ENCODE data around the gene IP6K1. TPM values are rescaled to one million over a fixed set of nuclear protein-coding genes. Genes with fewer than 3 reads are reported as not detected.
A peak's percentile ranks its signal among the peaks of the same experiment; 100 is the strongest.

IP6K1 gene
- total RNA-seq, 1 donor = 48.5 TPM

- H3K27me3 ChIP-seq (ENCODE audit: insufficient read depth, low read length) = no peaks in the 10 kb centered on the region
- peaks cover 17% of the 10 kb centered on the region for H3K4me1 ChIP-seq (ENCODE audit: insufficient read depth, low read length)
- TF ChIP-seq, protein P1, sequence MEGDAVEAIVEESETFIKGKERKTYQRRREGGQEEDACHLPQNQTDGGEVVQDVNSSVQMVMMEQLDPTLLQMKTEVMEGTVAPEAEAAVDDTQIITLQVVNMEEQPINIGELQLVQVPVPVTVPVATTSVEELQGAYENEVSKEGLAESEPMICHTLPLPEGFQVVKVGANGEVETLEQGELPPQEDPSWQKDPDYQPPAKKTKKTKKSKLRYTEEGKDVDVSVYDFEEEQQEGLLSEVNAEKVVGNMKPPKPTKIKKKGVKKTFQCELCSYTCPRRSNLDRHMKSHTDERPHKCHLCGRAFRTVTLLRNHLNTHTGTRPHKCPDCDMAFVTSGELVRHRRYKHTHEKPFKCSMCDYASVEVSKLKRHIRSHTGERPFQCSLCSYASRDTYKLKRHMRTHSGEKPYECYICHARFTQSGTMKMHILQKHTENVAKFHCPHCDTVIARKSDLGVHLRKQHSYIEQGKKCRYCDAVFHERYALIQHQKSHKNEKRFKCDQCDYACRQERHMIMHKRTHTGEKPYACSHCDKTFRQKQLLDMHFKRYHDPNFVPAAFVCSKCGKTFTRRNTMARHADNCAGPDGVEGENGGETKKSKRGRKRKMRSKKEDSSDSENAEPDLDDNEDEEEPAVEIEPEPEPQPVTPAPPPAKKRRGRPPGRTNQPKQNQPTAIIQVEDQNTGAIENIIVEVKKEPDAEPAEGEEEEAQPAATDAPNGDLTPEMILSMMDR (IDR thresholded peaks at IDR 0.05; ENCODE audit: extremely low read depth, low read depth, low read length) = no peak
- peak overlapping the region; percentile 23 for H3K4me3 ChIP-seq (ENCODE audit: insufficient read depth, low read length)
- no peak overlapping the region for H2AFZ ChIP-seq (ENCODE audit: low read length)
- H4K20me1 ChIP-seq (ENCODE audit: insufficient read depth, low read length) = peaks cover 12% of the 10 kb centered on the region
- peaks cover 3% of the 10 kb centered on the region for H3K79me2 ChIP-seq (ENCODE audit: insufficient read depth, low read length)
- H3K9me3 ChIP-seq (ENCODE audit: low read depth, low read length) = no peaks in the 10 kb centered on the region
- peak; percentile 67 for DNase-seq (ENCODE audit: insufficient read length, low spot score, missing footprints)
- H3K27ac ChIP-seq (ENCODE audit: low read depth, low read length) = peak overlapping the region; percentile 39
- H3K36me3 ChIP-seq (ENCODE audit: insufficient read depth, low read length) = peaks cover 21% of the 10 kb centered on the region
- peak overlapping the region; percentile 34 for H3K4me2 ChIP-seq (ENCODE audit: insufficient read depth, low read length)
These were observed 19.8 kb upstream of the IP6K1 start for GRCh38 chr3:49805897-49806701.

- H3K4me1 ChIP-seq (ENCODE audit: insufficient read depth, low read length) = peaks cover 17% of the 10 kb centered on the region
- H3K79me2 ChIP-seq (ENCODE audit: insufficient read depth, low read length) = peaks cover 3% of the 10 kb centered on the region
- no peaks in the 10 kb centered on the region for H3K9me3 ChIP-seq (ENCODE audit: low read depth, low read length)
- TF ChIP-seq, protein P1 (IDR thresholded peaks at IDR 0.05; ENCODE audit: extremely low read depth, low read depth, low read length) = no peak
- H3K36me3 ChIP-seq (ENCODE audit: insufficient read depth, low read length) = peaks cover 14% of the 10 kb centered on the region
- DNase-seq (ENCODE audit: insufficient read length, low spot score, missing footprints) = peak; percentile 98
- H3K4me3 ChIP-seq (ENCODE audit: insufficient read depth, low read length) = peak overlapping the region; percentile 23
- H3K27ac ChIP-seq (ENCODE audit: low read depth, low read length) = peak overlapping the region; percentile 41
- H3K27me3 ChIP-seq (ENCODE audit: insufficient read depth, low read length) = no peaks in the 10 kb centered on the region
- peak overlapping the region; percentile 34 for H3K4me2 ChIP-seq (ENCODE audit: insufficient read depth, low read length)
- no peak overlapping the region for H2AFZ ChIP-seq (ENCODE audit: low read length)
- H4K20me1 ChIP-seq (ENCODE audit: insufficient read depth, low read length) = peaks cover 12% of the 10 kb centered on the region
These were observed 19.0 kb upstream of the IP6K1 start for GRCh38 chr3:49805367-49805782.

DNA sequence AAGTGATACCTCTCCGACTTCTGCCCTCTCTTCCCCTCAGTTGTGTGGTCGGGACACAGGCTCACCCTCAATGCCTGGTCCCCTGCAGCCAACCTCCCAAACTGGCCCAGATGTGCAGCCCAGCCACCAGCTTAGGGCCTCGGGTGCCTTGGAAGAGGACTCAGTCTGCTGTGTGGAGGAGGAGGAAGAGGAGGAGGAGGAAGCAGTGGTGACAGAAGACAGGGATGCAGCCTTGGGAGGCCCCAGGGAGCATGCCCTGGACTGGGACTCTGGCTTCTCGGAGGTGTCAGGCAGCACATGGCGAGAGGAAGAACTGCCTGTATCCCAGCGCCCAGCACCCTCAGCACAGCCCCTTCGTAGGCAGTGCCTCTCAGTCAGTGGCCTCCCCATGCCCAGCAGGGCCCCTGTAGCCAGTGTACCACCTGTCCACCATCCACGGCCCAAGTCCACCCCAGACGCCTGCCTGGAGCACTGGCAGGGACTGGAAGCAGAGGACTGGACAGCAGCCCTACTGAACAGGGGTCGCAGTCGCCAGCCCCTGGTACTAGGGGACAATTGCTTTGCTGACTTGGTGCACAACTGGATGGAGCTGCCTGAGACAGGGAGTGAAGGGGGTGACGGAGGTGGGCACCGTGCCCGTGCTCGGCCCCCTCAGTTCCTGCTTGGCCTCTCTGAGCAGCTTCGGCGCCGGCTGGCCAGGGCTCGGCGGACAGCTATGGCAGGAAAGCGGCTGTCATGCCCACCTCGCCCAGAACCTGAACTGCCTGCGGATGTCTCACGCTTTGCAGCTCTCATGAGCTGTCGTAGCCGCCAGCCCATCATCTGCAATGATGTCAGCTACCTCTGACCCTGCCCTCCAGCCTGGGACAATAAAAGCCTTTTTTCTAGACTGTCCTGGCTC lies 18.0 kb upstream of the IP6K1 start:
- Histone ChIP-seq H3K27ac (ENCODE audit: low read depth, low read length) (peak overlapping the region; percentile 41), H3K9me3 (ENCODE audit: low read depth, low read length) (no peaks in the 10 kb centered on the region)

More for the DNA sequence above, 18.0 kb upstream of the IP6K1 start:
- Histone ChIP-seq H3K4me3 (ENCODE audit: insufficient read depth, low read length) (peak overlapping the region; percentile 95), H3K4me2 (ENCODE audit: insufficient read depth, low read length) (peak overlapping the region; percentile 97), H2AFZ (ENCODE audit: low read length) (no peak overlapping the region), H3K79me2 (ENCODE audit: insufficient read depth, low read length) (peaks cover 3% of the 10 kb centered on the region), H3K27me3 (ENCODE audit: insufficient read depth, low read length) (no peaks in the 10 kb centered on the region), H4K20me1 (ENCODE audit: insufficient read depth, low read length) (peaks cover 12% of the 10 kb centered on the region), H3K4me1 (ENCODE audit: insufficient read depth, low read length) (peaks cover 23% of the 10 kb centered on the region), H3K36me3 (ENCODE audit: insufficient read depth, low read length) (peaks cover 4% of the 10 kb centered on the region)
- DNase-seq (ENCODE audit: insufficient read length, low spot score, missing footprints) = peak; percentile 76
- TF ChIP-seq, protein P1 (IDR thresholded peaks at IDR 0.05; ENCODE audit: extremely low read depth, low read depth, low read length) = no peak

All from osteoblast (primary cell).